ENCODE results near the gene CMTM1. TPM values are rescaled to one million over a fixed set of nuclear protein-coding genes. Genes with fewer than 3 reads are reported as not detected.

The CMTM1 gene
- total RNA-seq, 1 experiment from 2014 or later: 7.1 TPM

GRCh38 chr16:66560107-66560506 lies 6.1 kb upstream of the CMTM1 start:
- H3K9me3 ChIP-seq (ENCODE audit: control insufficient read depth, insufficient read depth, low read depth, low read length): no peaks in the 10 kb centered on the region

GRCh38 chr16:66561381-66562080 lies 4.7 kb upstream of the CMTM1 start:
- BruUV-seq (replicated peaks): no TSS peak
- H3K9me3 ChIP-seq (ENCODE audit: control insufficient read depth, insufficient read depth, low read depth, low read length): no peaks in the 10 kb centered on the region
- in situ Hi-C loops (cut with HindIII; ENCODE audit: low pct_unique_long_range_greater_than_20kb, low sequenced_read_pairs): no loop called here
- intact Hi-C loops (cut with micrococcal nuclease; ENCODE audit: unreplicated experiment): no loop called here
- ATAC-seq (no peak), DNase-seq (ENCODE audit: low read depth, low spot score) (no peak)
- no peak for TF ChIP-seq POLR2AphosphoS5 (IDR thresholded peaks at IDR 0.05; ENCODE audit: low read depth, low read length)
- CTCF ChIA-PET: interaction anchor here (0.7 to 2.6 kb wide), 2 partner anchors 47 to 135 kb away, joined by 3 to 11 read pairs; no protein-coding TSS in a partner anchor
- H3K27ac ChIP-seq (ENCODE audit: low read length): no peak overlapping the region
- no peaks in the 10 kb centered on the region for H3K4me1 ChIP-seq (ENCODE audit: control insufficient read depth, insufficient read depth, low read length)
- H3K27me3 ChIP-seq (ENCODE audit: control insufficient read depth, insufficient read depth, low read length): no peaks in the 10 kb centered on the region
- peaks cover 12% of the 10 kb centered on the region for H3K36me3 ChIP-seq (ENCODE audit: control insufficient read depth, insufficient read depth, low read length)
- POLR2A ChIA-PET: no interaction called here
- H3K4me3 ChIP-seq (ENCODE audit: low read depth in 2 of 2, low read length in 2 of 2): no peak overlapping the region

More at GRCh38 chr16:66560107-66560506, 6.1 kb upstream of the CMTM1 start:
- DNase-seq (ENCODE audit: low read depth, low spot score) (no peak), ATAC-seq (no peak)
- ChIA-PET CTCF (no interaction called here), POLR2A (no interaction called here)
- intact Hi-C loops (cut with micrococcal nuclease; ENCODE audit: unreplicated experiment) (no loop called here), in situ Hi-C loops (cut with HindIII; ENCODE audit: low pct_unique_long_range_greater_than_20kb, low sequenced_read_pairs) (no loop called here)
- Histone ChIP-seq H3K27ac (ENCODE audit: low read length) (no peak overlapping the region), H3K4me3 (ENCODE audit: low read depth in 2 of 2, low read length in 2 of 2) (no peak overlapping the region), H3K27me3 (ENCODE audit: control insufficient read depth, insufficient read depth, low read length) (no peaks in the 10 kb centered on the region), H3K36me3 (ENCODE audit: control insufficient read depth, insufficient read depth, low read length) (peaks cover 12% of the 10 kb centered on the region), H3K4me1 (ENCODE audit: control insufficient read depth, insufficient read depth, low read length) (no peaks in the 10 kb centered on the region)
- TF ChIP-seq, protein P1, sequence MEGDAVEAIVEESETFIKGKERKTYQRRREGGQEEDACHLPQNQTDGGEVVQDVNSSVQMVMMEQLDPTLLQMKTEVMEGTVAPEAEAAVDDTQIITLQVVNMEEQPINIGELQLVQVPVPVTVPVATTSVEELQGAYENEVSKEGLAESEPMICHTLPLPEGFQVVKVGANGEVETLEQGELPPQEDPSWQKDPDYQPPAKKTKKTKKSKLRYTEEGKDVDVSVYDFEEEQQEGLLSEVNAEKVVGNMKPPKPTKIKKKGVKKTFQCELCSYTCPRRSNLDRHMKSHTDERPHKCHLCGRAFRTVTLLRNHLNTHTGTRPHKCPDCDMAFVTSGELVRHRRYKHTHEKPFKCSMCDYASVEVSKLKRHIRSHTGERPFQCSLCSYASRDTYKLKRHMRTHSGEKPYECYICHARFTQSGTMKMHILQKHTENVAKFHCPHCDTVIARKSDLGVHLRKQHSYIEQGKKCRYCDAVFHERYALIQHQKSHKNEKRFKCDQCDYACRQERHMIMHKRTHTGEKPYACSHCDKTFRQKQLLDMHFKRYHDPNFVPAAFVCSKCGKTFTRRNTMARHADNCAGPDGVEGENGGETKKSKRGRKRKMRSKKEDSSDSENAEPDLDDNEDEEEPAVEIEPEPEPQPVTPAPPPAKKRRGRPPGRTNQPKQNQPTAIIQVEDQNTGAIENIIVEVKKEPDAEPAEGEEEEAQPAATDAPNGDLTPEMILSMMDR (IDR thresholded peaks at IDR 0.05): no peak
- TF ChIP-seq SIN3A (IDR thresholded peaks at IDR 0.05; ENCODE audit: borderline replicate concordance, insufficient read depth, low read depth, low read length) (no peak), TCF7L2 (IDR thresholded peaks at IDR 0.05; ENCODE audit: low read depth, low read length) (no peak), REST (IDR thresholded peaks at IDR 0.05; ENCODE audit: insufficient read depth in 1 of 2, low read depth in 2 of 2, low read length in 1 of 2) (no peak), POLR2AphosphoS5 (IDR thresholded peaks at IDR 0.05; ENCODE audit: low read depth, low read length) (no peak)
- BruUV-seq (replicated peaks): no TSS peak

GRCh38 chr16:66562409-66562808 lies 3.8 kb upstream of the CMTM1 start:
- Histone ChIP-seq H3K27me3 (ENCODE audit: control insufficient read depth, insufficient read depth, low read length) (no peaks in the 10 kb centered on the region), H3K4me1 (ENCODE audit: control insufficient read depth, insufficient read depth, low read length) (no peaks in the 10 kb centered on the region), H3K36me3 (ENCODE audit: control insufficient read depth, insufficient read depth, low read length) (peaks cover 12% of the 10 kb centered on the region), H3K9me3 (ENCODE audit: control insufficient read depth, insufficient read depth, low read depth, low read length) (no peaks in the 10 kb centered on the region), H3K27ac (ENCODE audit: low read length) (no peak overlapping the region), H3K4me3 (ENCODE audit: low read depth in 2 of 2, low read length in 2 of 2) (no peak overlapping the region)
- intact Hi-C loops (cut with micrococcal nuclease; ENCODE audit: unreplicated experiment): no loop called here
- ChIA-PET POLR2A (interaction anchor here (1.4 kb wide), 1 partner anchor 10 kb away, joined by 4 read pairs; the partner anchor contains the start of gene CKLF), CTCF (interaction anchor here (2.6 kb wide), 1 partner anchor 46 kb away, joined by 11 read pairs; no protein-coding TSS in a partner anchor)
- DNase-seq (ENCODE audit: low read depth, low spot score) (no peak), ATAC-seq (no peak)
- BruUV-seq (replicated peaks): no TSS peak
- in situ Hi-C loops (cut with HindIII; ENCODE audit: low pct_unique_long_range_greater_than_20kb, low sequenced_read_pairs): no loop called here
- no peak for TF ChIP-seq POLR2AphosphoS5 (IDR thresholded peaks at IDR 0.05; ENCODE audit: low read depth, low read length)
- no peak for TF ChIP-seq REST (IDR thresholded peaks at IDR 0.05; ENCODE audit: insufficient read depth in 1 of 2, low read depth in 2 of 2, low read length in 1 of 2)
- TF ChIP-seq TCF7L2 (IDR thresholded peaks at IDR 0.05; ENCODE audit: low read depth, low read length): no peak
- TF ChIP-seq, protein P1 (IDR thresholded peaks at IDR 0.05): peak; percentile 7; the same call in 1 of the 2 replicates
- no peak for TF ChIP-seq SIN3A (IDR thresholded peaks at IDR 0.05; ENCODE audit: borderline replicate concordance, insufficient read depth, low read depth, low read length)

All from Panc1 (cell line).